HepG2 (cell line): Measurements from ENCODE around the gene EXOC3L4. TPM values are rescaled to one million over a fixed set of nuclear protein-coding genes. Genes with fewer than 3 reads are reported as not detected.

ENCODE experiments used
- EEA1 ChIP-seq: sonication (generic); formaldehyde crosslinking; IDR thresholded peaks from 2 replicates; pipeline ENCODE4 v1.5.1; 2020; ENCODE audit warnings: mild to moderate bottlenecking, missing genetic modification reagents, borderline replicate concordance
- FUBP1 ChIP-seq: sonication (generic); formaldehyde crosslinking; IDR thresholded peaks from 2 replicates; pipeline ENCODE4 v1.5.1; 2020; ENCODE audit warnings: missing genetic modification reagents, mild to moderate bottlenecking, borderline replicate concordance
- HNF4A ChIP-seq: sonication (generic); formaldehyde crosslinking; IDR thresholded peaks from 2 replicates; pipeline ENCODE4 v1.4.0; 2020; ENCODE audit warnings: missing genetic modification reagents
- NR2F6 ChIP-seq, 2 experiments: IDR thresholded peaks; 2 replicates each; pipeline ENCODE4 v1.6.1; 2016; ENCODE audit warnings: antibody characterized with exemption in 1 of 2, mild to moderate bottlenecking in 1 of 2
- SMC3 ChIP-seq: IDR thresholded peaks from 2 replicates; pipeline ENCODE4 v1.6.1; 2011; ENCODE audit warnings: low read length, improper control_type of control experiment
- SP5 ChIP-seq: IDR thresholded peaks from 2 replicates; pipeline ENCODE4 v1.6.1; 2016; ENCODE audit warnings: low read depth, borderline replicate concordance
- ZBTB46 ChIP-seq: sonication (generic); formaldehyde crosslinking; IDR thresholded peaks from 2 replicates; pipeline ENCODE4 v1.4.0; 2020; ENCODE audit warnings: mild to moderate bottlenecking, missing genetic modification reagents, borderline replicate concordance
- ZFP41 ChIP-seq: sonication (generic); formaldehyde crosslinking; IDR thresholded peaks from 2 replicates; pipeline ENCODE4 v1.4.0; 2020; ENCODE audit warnings: mild to moderate bottlenecking, missing genetic modification reagents, borderline replicate concordance
- ZNF253 ChIP-seq: sonication (generic); formaldehyde crosslinking; IDR thresholded peaks from 2 replicates; pipeline ENCODE4 v1.8.0; 2022; ENCODE audit warnings: mild to moderate bottlenecking, missing genetic modification reagents, borderline replicate concordance
- ZNF263 ChIP-seq: sonication (generic); formaldehyde crosslinking; IDR thresholded peaks from 2 replicates; pipeline ENCODE4 v1.4.0; 2020; ENCODE audit warnings: missing genetic modification reagents
- ZNF713 ChIP-seq: sonication (generic); formaldehyde crosslinking; IDR thresholded peaks from 2 replicates; pipeline ENCODE4 v1.4.0; 2020; ENCODE audit warnings: mild to moderate bottlenecking, missing genetic modification reagents
- polyA plus RNA-seq, 8 experiments: library from polyadenylated mRNA; depleted of rRNA in 3 of 8; stranded (reverse) in 7 of 8; unstranded in 1 of 8; fragments of >200 nt; fragmentation: Illumina TruSeq in 4 of 8; extraction: Trizol in 4 of 8; gene quantifications; 2 replicates each; pipeline versions ENCODE4 v1.2.1 to v1.2.3, GENCODE V29; 2011 to 2016; ENCODE audit warnings: low read depth in 4 of 8, missing spikeins in 1 of 8, mixed read lengths in 1 of 8; ENCODE audit not compliant: insufficient read depth in 1 of 8
- total RNA-seq, 5 experiments: library from RNA; depleted of rRNA; stranded (reverse); fragments of >200 nt; fragmentation: Illumina TruSeq; extraction: Trizol; gene quantifications; 2 replicates each; pipeline ENCODE4 v1.2.3, GENCODE V29; 2016; ENCODE audit warnings: low read depth in 1 of 5
- TF ChIP-seq, protein P1 (sequence below): sonication (generic); formaldehyde crosslinking; IDR thresholded peaks from 2 replicates; pipeline ENCODE4 v1.5.0; 2020; ENCODE audit warnings: mild to moderate bottlenecking, missing genetic modification reagents, borderline replicate concordance
- TF ChIP-seq, protein P2 (sequence below): sonication (generic); formaldehyde crosslinking; IDR thresholded peaks from 2 replicates; pipeline ENCODE4 v1.4.0; 2020; ENCODE audit warnings: mild to moderate bottlenecking, missing genetic modification reagents
- TF ChIP-seq, protein P3 (sequence below): sonication (generic); formaldehyde crosslinking; IDR thresholded peaks from 2 replicates; pipeline ENCODE4 v1.4.0; 2020; ENCODE audit warnings: missing genetic modification reagents

EXOC3L4 gene
- total and polyA plus RNA-seq, 2 of the 13 experiments (the other 11 are each of a cell fraction or from before 2014, with no cell fraction given), result 11.8 to 27.0 TPM

DNA sequence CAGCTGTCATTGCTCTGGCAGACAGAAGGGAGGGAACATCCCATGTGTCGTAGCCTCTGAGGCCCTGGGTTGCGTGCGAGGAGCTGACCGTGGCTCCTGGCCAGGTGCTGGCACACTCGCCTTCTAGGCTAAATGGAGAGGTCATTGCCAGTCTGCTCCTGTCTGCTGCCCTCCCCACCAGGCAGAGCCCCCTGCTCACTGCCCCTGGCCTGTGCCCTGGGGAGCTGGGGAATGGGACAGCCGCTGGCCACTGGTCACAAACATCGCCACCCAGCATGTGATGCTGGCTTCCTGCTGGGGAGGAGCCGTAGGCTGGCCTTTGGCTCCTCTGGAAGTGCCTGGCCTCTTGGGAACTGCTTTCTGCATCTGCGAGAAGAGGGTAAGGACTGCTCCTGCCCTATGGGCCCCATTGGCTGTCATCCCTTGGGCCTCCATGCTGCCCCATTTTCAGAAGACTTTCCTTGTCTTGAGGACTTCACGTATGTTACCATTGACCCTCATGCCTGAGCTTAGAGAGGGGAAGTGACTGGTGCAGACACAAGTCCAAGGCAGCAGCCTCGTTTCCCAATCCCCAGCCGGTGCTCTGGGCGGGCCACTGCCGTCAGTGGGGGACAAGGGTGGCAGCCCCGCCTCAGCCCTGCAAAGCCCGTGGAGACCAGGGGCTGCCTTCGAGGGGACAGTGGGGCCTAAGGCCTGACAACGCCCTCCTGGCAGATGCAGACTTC lies 26.8 kb downstream of the EXOC3L4 start (continued):
- TF ChIP-seq, protein P1, sequence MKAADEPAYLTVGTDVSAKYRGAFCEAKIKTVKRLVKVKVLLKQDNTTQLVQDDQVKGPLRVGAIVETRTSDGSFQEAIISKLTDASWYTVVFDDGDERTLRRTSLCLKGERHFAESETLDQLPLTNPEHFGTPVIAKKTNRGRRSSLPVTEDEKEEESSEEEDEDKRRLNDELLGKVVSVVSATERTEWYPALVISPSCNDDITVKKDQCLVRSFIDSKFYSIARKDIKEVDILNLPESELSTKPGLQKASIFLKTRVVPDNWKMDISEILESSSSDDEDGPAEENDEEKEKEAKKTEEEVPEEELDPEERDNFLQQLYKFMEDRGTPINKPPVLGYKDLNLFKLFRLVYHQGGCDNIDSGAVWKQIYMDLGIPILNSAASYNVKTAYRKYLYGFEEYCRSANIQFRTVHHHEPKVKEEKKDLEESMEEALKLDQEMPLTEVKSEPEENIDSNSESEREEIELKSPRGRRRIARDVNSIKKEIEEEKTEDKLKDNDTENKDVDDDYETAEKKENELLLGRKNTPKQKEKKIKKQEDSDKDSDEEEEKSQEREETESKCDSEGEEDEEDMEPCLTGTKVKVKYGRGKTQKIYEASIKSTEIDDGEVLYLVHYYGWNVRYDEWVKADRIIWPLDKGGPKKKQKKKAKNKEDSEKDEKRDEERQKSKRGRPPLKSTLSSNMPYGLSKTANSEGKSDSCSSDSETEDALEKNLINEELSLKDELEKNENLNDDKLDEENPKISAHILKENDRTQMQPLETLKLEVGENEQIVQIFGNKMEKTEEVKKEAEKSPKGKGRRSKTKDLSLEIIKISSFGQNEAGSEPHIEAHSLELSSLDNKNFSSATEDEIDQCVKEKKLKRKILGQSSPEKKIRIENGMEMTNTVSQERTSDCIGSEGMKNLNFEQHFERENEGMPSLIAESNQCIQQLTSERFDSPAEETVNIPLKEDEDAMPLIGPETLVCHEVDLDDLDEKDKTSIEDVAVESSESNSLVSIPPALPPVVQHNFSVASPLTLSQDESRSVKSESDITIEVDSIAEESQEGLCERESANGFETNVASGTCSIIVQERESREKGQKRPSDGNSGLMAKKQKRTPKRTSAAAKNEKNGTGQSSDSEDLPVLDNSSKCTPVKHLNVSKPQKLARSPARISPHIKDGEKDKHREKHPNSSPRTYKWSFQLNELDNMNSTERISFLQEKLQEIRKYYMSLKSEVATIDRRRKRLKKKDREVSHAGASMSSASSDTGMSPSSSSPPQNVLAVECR (CRISPR knock-in tag), result 0 out of 2 replicates have a peak, but pooled peaks have one; percentile 18
- TF ChIP-seq, protein P2, sequence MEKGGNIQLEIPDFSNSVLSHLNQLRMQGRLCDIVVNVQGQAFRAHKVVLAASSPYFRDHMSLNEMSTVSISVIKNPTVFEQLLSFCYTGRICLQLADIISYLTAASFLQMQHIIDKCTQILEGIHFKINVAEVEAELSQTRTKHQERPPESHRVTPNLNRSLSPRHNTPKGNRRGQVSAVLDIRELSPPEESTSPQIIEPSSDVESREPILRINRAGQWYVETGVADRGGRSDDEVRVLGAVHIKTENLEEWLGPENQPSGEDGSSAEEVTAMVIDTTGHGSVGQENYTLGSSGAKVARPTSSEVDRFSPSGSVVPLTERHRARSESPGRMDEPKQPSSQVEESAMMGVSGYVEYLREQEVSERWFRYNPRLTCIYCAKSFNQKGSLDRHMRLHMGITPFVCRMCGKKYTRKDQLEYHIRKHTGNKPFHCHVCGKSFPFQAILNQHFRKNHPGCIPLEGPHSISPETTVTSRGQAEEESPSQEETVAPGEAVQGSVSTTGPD, result no peak
- TF ChIP-seq SP5, result peak; percentile 80; the same call in 1 of the 2 replicates
- no peak for TF ChIP-seq NR2F6 (IDR thresholded peaks at IDR 0.05)
- 0 out of 2 replicates have a peak, but pooled peaks have one; percentile 19 for TF ChIP-seq NR2F6 (CRISPR knock-in tag; IDR thresholded peaks at IDR 0.05)
- TF ChIP-seq ZNF713, result no peak
- no peak for TF ChIP-seq ZFP41 (CRISPR knock-in tag)
- no peak for TF ChIP-seq EEA1 (CRISPR knock-in tag)
- TF ChIP-seq SMC3, result no peak
- no peak for TF ChIP-seq ZNF253 (CRISPR knock-in tag)
- TF ChIP-seq, protein P3, sequence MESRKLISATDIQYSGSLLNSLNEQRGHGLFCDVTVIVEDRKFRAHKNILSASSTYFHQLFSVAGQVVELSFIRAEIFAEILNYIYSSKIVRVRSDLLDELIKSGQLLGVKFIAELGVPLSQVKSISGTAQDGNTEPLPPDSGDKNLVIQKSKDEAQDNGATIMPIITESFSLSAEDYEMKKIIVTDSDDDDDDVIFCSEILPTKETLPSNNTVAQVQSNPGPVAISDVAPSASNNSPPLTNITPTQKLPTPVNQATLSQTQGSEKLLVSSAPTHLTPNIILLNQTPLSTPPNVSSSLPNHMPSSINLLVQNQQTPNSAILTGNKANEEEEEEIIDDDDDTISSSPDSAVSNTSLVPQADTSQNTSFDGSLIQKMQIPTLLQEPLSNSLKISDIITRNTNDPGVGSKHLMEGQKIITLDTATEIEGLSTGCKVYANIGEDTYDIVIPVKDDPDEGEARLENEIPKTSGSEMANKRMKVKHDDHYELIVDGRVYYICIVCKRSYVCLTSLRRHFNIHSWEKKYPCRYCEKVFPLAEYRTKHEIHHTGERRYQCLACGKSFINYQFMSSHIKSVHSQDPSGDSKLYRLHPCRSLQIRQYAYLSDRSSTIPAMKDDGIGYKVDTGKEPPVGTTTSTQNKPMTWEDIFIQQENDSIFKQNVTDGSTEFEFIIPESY (CRISPR knock-in tag), result no peak
- TF ChIP-seq HNF4A (CRISPR knock-in tag), result 0 out of 2 replicates have a peak, but pooled peaks have one; percentile 56
- no peak for TF ChIP-seq ZBTB46
- TF ChIP-seq ZNF263 (CRISPR knock-in tag), result 0 out of 2 replicates have a peak, but pooled peaks have one; percentile 9
- TF ChIP-seq FUBP1, result no peak
